GM21529 (cell line): ENCODE data around the gene FGD5.

Experiments used
- ATAC-seq: cut with Tn5 transposase; IDR thresholded peaks from one replicate; pipeline ENCODE4 v1.9.1; 2021; ENCODE audit not compliant: unreplicated experiment

The FGD5 gene

DNA sequence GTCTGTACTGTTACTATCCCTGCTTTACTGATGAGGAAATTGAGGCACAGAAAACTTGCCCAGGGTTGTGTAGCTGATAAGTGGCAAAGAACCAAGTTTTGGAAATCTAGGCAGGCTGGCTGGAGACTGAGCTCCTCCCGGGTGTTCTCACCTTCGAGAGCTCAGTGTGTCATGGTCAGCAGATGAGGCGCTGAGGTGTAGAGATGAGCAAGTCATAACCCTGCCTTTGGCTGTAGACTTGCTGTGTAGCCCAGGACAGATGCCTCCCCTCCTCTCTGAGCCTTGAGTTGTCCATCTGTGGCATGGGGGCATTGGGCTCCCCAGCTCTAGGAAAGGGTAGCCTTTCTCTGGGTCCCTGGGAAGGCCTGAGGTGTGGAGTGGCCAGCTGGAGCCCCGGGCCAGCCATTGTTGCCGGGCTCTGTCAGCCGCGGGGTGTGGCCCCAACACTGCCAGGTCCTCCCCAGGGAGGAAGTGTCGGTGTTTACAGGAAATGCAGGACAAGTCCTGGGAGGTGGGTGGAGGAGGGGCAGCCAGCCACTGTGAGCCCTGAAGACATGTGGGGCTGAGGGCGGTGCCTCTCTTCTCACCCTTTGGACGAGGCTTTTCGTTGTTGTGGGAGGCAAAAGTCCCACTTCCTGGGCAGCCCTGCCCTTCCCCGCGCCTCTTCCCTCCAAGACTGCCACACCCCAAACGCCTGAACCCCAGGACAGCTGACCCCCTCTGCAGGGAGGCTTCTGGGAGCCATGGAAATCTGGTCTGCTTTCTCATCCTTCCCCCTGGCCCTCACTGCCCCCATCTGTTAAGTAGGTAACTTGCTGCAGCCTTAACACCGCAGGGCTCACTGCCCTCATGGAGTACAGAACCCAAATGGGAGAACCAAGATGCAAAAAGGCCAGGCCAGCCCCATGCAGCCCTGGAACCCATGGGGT, 29.1 kb downstream of the FGD5 start:
- ATAC-seq: no peak

DNA sequence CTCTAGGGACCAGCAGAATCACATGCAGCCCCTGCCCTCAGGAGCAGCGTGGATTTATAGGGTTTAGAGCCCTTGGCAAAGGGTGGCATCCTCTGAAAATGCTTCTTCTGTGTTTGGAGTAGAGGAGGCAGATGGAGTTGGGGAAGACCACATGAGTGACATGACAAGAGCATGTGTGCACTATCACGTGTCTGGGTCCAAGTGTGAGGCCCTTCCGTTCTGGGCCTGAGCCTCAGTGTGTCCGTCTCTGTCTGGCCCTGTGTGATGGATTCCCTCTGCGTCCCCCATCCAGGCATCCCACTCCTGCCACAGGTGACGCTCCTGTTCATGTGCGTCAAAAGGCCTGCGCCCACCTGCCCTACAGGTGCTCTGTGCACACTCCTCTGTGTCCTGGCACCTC, 30.1 kb downstream of the FGD5 start:
- ATAC-seq: no peak

DNA sequence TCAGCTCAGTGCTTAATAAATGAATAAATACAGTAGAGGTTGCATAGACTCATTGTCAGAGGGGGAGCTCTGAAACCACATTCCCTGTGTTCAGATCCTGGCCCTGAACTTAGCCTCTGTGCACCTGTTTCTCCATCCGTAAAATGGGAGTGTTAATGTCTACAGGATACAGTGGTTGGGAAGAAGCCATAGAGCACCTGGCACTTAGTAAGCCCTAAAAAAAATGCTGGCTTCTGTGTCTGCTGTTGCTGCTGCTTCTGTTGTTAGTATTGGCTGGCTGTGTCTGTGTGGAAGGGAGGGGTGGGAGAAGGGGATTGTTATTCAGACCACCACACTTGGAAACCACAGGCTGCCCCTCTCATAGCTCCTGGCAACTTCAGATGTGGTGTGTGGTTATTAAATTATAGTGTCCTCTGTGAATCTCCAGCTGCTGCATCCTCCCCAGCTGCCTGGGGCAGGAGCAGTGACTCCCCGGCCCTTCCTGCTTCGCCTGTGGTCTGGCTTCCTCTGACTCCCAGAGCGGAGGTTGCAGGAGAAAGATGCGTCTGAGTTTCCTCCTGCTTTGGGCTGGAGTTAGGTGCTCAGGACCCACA, 31.0 kb downstream of the FGD5 start:
- no peak for ATAC-seq

DNA sequence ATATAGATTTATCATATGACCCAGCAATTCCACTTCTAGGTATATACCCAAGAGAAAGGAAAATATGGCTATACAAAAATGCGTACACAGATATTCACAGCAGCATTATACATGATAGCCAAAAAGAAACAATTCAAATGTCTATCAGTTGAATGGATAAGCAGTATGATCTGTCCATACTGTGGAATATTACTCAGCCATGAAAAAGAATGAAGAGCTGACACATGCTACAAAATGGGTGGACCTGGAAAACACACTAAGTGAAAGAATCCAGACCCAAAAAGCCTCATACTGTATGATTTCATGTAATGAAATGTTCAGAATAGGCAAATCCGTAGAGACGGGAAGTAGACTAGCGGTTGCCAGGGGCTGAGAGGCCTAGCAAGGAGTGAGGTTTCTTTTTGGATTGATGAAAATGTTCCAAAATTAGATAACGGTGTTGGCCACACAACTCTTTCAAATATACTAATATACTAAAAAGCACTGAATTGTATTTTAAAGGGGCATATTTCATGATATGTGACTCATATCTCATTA, 33.4 kb downstream of the FGD5 start:
- ATAC-seq: no peak

DNA sequence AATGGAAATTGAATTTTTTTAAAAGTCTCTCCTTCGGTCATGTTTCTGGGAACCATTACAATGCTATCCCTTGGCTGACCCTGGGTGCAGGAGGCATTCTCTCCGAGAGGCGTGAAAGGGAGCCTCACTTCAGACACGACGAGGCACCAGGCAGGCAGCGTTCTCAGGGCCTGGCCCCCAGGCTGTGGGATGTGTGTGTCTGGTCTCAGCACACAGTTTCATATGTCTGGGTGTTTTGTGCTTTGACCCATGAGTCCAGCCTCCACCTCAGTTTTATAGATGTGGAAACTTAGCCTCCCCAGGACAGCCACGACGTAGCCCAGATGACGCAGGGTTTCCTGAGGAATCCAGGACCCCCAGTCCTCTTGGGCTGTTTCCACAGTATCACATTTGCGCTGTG, 34.0 kb downstream of the FGD5 start:
- ATAC-seq: no peak

DNA sequence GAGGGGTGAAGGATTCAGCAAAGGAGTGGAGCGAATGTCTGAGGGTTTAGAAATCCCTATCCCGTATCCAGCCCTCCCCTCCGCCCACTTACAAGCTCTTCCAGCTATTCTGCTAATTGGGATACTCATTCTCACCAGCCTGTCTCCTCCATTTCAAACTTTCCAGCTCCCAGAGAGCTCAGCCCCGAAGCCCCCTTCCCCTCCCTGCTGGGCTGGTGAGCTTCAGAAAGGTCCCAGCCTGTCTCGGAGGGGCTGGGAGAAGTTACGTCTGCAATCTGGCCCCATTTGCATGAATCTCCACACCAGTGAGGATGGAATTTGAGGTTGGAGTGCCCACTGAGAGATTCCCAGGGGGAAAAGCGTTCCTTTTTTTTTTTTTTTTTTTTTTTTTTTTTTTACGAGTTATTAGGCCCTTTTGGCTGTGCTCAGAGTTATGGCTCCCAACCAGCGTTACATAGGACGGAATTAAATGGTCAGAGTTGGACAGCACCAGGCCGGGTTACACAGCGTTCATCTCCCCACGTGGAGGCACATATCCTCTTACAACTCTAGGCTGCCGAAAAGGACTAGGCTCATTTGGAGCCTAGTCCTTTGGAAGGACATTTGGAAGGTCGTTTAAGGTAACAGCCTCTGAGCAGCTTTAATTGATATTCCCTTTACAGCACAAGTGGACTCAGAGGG, 34.6 kb downstream of the FGD5 start:
- no peak for ATAC-seq

DNA sequence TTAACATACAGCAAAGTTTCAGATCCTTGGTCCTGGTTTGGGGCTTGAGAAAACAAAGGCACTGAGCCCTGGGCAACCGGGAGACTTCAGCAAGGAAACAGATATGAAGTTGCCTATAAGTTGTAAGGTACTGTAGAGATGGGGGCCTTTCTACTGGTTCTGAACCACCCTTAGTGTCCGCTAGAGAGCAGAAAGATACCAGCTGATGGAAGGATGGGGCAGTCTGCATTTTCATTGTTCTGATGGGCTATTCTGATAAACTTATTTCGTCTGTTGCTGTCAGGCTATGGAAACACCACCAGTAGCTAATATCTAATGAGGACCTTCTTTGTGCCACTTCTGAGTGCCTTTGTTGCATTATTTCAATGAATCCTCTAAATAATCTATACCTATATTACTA, 38.7 kb downstream of the FGD5 start:
- ATAC-seq: no peak

DNA sequence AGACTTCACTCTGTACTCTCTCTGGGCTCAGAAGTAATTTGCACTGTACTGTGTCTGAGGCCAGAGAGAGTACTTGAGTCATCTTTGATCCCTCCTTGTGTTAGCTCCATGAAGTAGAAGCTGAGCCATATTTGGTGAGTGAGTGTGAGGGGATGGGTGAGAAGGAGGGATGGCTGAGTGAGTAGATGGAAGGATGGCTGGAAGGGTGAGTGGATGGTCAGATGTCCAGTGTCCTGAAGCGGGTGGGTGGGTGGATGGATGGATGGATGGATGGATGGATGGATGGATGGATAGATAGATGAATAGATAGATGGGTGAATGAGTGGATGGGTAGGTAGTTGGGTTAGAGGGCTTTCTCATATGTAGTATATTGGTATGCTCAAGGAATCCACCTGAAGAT, 39.3 kb downstream of the FGD5 start:
- ATAC-seq: no peak

DNA sequence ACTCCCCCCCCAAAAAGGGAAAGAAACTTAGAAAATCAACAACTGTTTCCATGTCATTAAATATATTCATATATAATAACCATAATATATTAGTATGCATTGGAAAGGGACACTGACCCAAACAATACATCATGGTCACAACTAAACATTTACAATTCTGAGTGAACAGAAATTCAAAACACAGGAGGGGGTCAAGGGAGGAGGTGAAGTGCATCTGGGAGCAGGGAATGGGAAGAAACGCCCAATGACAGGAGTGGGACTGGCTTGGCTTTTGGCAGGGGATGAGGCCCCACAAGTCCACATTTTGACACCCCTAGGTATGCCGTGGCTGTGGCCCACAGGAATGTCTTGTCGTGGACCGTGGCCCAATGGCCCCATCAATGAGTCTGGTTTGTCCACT, 41.1 kb downstream of the FGD5 start:
- ATAC-seq: no peak

DNA sequence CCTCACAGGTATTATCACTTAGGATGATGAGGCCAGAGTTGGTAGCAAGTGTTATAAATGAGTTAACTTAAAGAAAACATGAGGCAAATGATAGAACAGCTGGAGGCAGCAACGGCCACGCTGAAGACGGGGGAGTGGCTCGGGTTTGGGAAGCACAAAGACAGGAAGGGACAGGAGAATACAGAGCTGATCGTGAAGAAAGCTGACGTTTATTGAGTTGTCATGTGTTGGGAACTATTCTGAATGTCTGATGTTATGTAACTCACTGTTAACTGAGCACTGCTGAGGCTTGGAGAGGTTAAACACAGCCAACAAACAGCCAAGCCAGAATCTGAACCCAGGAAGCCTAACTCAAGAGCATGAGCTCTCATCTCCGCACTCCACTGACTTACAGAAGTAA, 42.3 kb downstream of the FGD5 start:
- ATAC-seq: no peak

DNA sequence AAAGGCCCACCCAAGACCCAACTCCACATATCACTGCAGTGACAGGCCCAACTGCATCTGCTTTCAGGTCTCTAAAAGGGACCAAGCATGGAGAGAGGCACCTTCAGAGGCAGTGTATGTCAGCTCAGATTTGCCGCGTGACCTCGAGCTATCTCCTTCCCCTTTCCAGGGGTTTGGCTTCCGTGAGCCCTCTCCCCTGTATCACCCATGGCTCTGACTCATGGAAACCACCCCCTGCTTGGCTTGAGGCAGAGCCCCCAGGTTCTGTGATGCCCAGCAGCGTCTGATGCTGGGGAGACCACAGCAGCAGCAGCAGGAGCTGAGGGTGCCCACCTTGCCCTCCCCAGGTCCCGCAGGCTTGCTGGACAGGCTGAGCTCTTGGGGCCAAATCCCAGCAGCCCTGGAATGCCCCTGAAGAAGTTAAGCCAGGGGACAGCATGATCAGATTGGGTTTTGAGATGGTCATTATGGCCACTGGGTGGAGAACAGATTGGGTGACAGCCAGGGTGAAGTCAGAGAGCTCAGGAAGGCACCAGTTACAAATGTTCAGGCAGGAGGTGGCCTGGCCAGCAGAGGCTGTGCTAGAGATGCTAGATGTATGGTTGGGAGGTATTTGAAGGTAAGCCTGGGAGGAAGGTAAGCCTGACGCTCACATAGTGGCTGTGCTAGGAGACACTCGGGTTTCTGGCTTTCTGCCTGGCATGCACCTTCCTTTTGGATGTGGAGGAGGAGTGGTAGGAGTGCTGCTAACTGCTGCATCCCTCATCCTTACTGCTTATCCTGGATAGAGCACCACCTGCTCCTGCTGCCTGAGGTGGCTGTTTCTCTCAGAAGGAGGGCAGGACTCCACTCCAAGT, 42.9 kb downstream of the FGD5 start:
- ATAC-seq: no peak

DNA sequence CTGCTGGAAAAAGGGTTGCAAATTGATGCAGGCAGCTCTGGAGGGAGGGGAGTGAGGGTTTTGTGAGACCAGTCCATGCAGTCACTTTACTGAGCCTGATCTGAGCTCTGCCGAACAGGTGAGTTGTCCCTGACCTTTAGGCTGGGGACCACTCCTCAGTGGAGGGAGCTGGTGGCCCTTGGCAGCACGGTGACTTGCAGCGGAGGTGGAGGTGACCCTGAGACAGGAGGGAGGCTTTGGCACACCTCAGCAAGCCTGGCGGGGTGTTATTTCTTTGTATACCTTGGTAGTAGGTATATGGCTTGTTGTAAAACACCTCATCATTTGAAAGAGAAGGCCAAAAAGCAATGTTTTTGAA, 43.5 kb downstream of the FGD5 start:
- ATAC-seq: no peak

DNA sequence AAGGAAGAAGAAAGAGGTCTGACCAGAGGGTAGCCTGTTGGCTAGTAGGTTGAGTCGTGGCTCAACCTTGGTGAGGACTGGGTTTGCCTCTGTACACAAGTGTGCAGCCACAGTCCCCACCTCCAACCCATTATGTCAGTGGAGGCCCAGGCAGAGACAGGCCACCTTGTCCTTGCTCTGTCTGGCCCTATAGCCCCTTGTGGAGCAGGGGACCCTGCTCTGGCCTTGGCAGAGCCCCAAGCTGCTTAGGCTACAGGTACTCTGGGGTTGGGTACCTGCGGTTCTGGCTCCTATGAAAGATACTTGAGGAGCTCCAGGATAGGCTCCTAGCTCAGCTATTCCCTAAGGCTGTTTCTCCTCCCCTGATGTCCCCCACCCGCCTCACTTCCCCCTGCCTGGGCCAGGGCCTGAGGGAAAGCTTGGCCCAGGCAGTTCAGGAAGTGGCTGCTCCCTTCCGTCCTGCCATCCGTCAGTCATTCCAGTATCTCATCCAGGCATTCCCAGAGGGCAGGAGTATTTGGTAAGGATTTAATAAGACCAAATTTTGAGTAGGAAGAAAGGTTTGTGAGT, 44.0 kb downstream of the FGD5 start:
- no peak for ATAC-seq

DNA sequence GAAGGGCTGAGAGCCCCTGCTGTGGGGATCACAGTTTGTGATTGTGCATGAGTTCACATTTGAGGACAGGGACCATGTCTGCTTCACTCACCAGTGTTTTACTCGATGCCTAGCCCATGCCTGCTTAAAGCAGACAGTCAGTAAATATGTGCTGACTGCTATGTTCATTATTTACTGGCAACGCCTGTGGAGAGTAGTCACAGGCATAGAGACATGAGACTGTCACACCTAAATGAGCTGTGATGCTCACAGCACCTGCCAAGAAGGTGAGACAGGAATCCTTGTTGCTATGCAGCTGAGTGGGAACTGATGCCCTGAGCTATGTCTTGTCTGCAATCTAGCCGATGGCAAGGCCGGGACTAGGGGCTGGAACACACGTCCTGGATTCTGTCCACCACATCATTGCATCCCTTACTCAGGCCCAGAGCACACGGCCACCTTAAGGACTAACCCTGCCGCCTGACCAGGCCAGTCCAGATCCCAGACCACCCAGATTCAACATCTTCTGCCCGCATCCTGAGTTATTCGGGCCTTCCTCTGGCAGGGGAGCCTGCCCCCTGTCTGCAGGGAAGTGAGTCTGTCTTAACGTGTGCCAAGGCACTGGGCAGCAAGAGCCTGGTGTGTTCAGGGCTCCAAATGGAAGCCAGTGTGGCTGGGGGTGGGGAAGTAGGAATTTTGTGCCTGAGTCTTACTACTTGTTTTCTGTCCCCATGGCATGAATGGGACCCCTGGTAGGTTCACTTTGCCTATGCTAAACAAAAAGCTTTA, 44.8 kb downstream of the FGD5 start:
- no peak for ATAC-seq

DNA sequence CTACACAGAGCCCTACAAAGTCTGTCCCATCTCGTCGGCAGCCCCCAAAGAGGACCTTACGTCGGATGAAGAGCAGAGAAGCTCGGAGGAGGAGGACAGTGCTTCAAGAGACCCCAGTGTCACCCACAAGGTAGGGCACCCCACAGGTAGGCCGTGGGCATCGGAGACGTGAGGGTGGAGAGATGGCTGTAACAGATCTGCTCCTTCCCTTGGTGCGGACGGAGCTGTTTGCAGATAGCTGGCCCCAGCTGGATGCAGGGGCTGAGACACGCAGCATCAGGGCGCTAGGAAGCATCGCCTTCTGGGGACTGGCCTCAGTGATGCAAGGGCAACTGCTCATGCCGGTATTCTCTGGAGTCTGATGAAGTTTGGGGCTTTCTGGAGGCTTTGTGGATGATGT, 45.4 kb downstream of the FGD5 start:
- no peak for ATAC-seq

DNA sequence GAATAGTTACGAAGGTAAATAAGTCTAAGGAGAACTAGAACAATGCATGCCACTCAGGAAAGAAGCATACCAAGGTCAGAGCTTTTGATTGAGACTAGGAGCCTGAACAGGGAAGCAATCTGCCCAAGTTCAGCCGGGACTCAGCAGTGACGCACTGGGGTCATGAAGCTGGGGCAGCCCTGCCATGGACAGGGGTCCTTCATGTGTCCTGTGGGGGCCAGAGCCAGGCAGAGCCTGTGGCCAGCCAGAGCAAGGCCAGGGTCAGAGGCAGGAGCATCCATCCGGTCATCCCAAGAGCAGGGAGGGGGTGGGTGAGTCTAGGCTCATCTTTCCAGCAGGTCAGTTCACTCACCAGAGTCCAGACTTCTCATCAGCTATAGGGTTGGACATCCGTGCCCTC, 47.9 kb downstream of the FGD5 start:
- no peak for ATAC-seq

DNA sequence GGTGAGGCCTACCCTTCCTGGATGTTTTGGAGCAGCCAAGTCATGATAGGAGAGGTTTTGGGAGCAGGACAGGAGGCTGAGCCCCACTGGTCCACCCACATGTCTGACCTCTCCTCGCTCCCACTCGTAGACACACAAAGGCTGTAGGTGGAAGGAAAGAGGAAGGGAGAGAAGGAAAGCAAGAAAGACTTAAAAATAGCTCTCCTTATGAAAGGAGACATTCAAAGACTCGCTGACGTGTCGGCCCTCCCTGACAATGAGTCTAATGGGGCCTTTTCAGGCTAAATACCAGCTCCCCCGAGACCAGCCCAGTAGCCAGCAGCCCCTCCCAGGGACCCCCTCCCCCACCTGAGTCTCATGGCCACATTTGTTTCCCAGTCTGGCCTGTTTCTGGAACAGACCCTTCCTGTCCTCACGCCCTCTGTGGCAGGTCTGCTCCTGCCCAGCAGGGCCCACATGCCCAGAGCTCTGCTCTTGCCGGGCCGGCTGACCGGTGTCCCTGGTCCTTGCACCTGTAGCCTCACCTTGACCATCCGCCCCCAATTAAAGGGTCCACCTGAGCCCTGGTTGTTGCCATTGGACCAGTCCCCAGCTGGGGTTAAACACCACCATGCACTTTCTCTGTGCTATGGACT, 49.3 kb downstream of the FGD5 start:
- no peak for ATAC-seq

DNA sequence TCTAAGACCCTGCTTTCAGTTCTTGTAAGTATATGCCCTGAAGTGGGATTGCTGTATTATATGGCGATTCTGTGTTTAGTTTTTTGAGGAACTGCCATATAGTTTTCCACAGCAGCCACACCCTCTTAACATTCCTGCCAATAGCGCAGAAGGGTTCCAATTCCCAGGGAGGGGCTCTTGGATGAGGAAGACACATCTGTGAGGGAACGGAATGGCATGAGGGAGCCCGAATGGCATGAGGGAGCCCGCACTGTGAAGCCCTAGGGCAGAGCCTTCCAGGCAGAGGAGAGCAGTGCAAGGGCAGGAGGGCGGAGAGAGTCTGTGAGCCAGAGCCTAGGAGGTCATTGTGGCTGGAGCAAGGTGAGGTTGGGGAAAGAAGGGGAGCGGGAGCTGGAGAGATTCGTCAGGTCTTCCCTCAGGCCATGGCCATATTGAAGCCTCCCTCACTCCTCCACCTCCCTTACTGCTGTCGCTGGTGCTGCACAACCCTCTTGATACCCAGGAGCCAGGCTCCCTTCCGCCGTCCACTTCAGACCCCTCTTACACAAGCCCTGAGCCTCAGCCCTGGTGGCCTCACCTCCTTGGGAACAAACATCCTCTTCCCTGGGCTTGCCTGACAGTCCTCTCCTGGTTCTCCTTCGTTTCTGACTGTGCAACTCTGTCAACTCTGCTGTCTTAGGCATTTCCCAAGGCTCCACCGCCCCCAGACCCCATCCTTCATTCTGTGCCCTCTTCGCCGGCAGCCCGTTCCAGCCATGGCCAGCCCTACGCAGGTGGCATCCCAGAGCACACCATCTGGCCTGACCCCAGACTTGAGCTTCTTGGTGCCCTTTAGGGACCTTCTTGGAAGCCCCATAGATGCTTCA, 51.4 kb downstream of the FGD5 start:
- ATAC-seq: no peak

DNA sequence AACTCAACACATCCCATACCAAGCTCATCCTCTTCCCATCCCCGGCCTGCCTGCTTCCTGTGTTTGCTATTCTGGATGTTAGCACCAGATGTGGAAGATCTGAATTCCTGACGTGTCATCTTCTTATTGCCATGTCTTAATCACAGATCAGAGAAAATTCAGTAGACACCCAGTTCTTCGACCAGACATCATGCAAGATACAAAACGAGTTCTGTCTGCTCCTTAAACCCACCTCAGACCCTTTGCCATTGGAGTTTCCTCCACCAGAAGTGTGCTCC, 52.0 kb downstream of the FGD5 start:
- ATAC-seq: no peak
